Pons (tissue), 1 donor: ENCODE results near the gene PCDHGA4.
A peak's percentile ranks its signal among the peaks of the same experiment; 100 is the strongest.
"Not testable (repeated sequence)": the region's sequence is repeated elsewhere in the genome, so short reads cannot be mapped to it uniquely, and the experiment has no call there.

Source experiments
- DNase-seq: peaks from one replicate; pipeline ENCODE4 v3.0.0-alpha.2; 2016; ENCODE audit warnings: low spot score

PCDHGA4 gene

GRCh38 chr5:141354900-141355469 lies at the start of gene PCDHGA4:
Gene PCDHGA4, plus strand, starts transcription at chr5:141355021. Its CDS starts 87 bp downstream, at chr5:141355108.
- no peak for DNase-seq

GRCh38 chr5:141306630-141307029 lies 48.2 kb upstream of the PCDHGA4 start:
- no peak for DNase-seq

GRCh38 chr5:141313711-141314110 lies 41.1 kb upstream of the PCDHGA4 start:
- no peak for DNase-seq

GRCh38 chr5:141316963-141317362 lies 37.9 kb upstream of the PCDHGA4 start:
- DNase-seq: not testable (repeated sequence)

GRCh38 chr5:141319202-141319601 lies 35.6 kb upstream of the PCDHGA4 start:
- DNase-seq: no peak

- DNase-seq: no peak
Observed at GRCh38 chr5:141319699-141320098, 35.1 kb upstream of the PCDHGA4 start.

- peak; percentile 91 for DNase-seq
Observed at GRCh38 chr5:141320225-141321169, 34.3 kb upstream of the PCDHGA4 start, which contains the start of gene TAF7. Gene TAF7, minus strand, starts transcription at chr5:141320784. Its CDS starts 740 bp downstream, at chr5:141320044.

- DNase-seq: no peak
Observed at GRCh38 chr5:141322261-141322660, 32.6 kb upstream of the PCDHGA4 start.

- peak; percentile 62 for DNase-seq
Observed at GRCh38 chr5:141326088-141326854, 28.6 kb upstream of the PCDHGA4 start.

- DNase-seq: no peak
Observed at GRCh38 chr5:141328231-141328630, 26.6 kb upstream of the PCDHGA4 start.

GRCh38 chr5:141330299-141331080 lies 24.3 kb upstream of the PCDHGA4 start, which contains the start of gene PCDHGA1:
Gene PCDHGA1, plus strand, starts transcription at chr5:141330514.
- no peak for DNase-seq

- DNase-seq: not testable (repeated sequence)
Observed at GRCh38 chr5:141332571-141332970, 22.2 kb upstream of the PCDHGA4 start.

GRCh38 chr5:141338538-141339306 lies 16.1 kb upstream of the PCDHGA4 start, which contains the start of gene PCDHGA2:
Gene PCDHGA2, plus strand, starts transcription at chr5:141338760.
- DNase-seq: no peak

- not testable (repeated sequence) for DNase-seq
Observed at GRCh38 chr5:141340781-141341354, 14.0 kb upstream of the PCDHGA4 start.

GRCh38 chr5:141342773-141343172 lies 12.0 kb upstream of the PCDHGA4 start:
- DNase-seq: no peak

- no peak for DNase-seq
Observed at GRCh38 chr5:141343242-141343952, 11.4 kb upstream of the PCDHGA4 start, which contains the start of gene PCDHGA3. Gene PCDHGA3, plus strand, starts transcription at chr5:141343829. Its CDS starts 205 bp downstream, at chr5:141344034.

- no peak for DNase-seq
Observed at GRCh38 chr5:141343953-141344463, 10.8 kb upstream of the PCDHGA4 start.

GRCh38 chr5:141345327-141345726 lies 9.5 kb upstream of the PCDHGA4 start:
- DNase-seq: no peak

GRCh38 chr5:141346017-141346416 lies 8.8 kb upstream of the PCDHGA4 start:
- not testable (repeated sequence) for DNase-seq
